Measurements from ENCODE around the gene CBR1. TPM values are rescaled to one million over a fixed set of nuclear protein-coding genes. Genes with fewer than 3 reads are reported as not detected.

The CBR1 gene
- total RNA-seq (10 to 100 TPM; 26.4 to 45.9 TPM), polyA plus RNA-seq (100 to 1,000 TPM in 1 of 2 donors, 10 to 100 TPM in 1; 82.6 to 178 TPM)
- long read RNA-seq, donor 1, transcript CBR1-201 (3 exons, 1,293 nt): major isoform, 103 of 105 reads
- long read RNA-seq, donor 1, partial matches to known transcripts: 0 of 105 reads
- long read RNA-seq, donor 1, other reads (novel, unspliced or antisense): 2 of 105 reads
- long read RNA-seq, donor 2, transcript CBR1-201 (3 exons, 1,293 nt): major isoform, 48 of 48 reads
- long read RNA-seq, donor 2, partial matches to known transcripts: 0 of 48 reads
- long read RNA-seq, donor 2, other reads (novel, unspliced or antisense): 0 of 48 reads

DNA sequence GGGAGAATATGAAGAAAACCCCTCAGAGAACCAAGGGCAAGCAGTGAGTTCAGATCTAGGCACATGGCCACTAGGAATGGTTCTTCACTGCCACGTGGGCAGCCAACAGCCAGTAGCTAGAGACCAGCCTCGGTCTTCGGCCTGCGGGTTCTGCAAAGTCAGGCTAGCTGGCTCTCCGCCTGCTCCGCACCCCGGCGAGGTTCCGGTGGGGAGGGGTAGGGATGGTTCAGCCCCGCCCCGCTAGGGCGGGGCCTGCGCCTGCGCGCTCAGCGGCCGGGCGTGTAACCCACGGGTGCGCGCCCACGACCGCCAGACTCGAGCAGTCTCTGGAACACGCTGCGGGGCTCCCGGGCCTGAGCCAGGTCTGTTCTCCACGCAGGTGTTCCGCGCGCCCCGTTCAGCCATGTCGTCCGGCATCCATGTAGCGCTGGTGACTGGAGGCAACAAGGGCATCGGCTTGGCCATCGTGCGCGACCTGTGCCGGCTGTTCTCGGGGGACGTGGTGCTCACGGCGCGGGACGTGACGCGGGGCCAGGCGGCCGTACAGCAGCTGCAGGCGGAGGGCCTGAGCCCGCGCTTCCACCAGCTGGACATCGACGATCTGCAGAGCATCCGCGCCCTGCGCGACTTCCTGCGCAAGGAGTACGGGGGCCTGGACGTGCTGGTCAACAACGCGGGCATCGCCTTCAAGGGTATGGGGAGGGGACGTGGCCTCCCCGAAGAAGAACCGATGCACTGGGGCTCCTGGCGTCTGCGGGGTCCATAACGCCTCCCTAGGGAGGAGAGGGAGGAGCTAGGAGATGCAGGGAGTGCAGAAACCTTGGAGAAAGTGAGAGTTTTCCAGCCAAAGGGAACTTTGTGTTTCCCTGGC, at the start of gene CBR1:
TSS of gene CBR1 (plus strand) at position 312 of the 871 bp plus-strand sequence. CDS start at position 404, 92 bp downstream.
- Histone ChIP-seq H3K27me3 (ENCODE audit: control insufficient read depth in 1 of 2, insufficient read depth in 2 of 2, low read length in 1 of 2) (no peaks in the 10 kb centered on the region), H3K4me3 (ENCODE audit: low read length in 2 of 2) (peak within 1 kb of the TSS; percentile 42 to 52), H3K4me1 (ENCODE audit: control insufficient read depth in 1 of 2, insufficient read depth in 2 of 2, low read length in 2 of 2) (peaks cover 0 to 2% of the 10 kb centered on the region in 2 donors), H3K9me3 (ENCODE audit: control insufficient read depth, low read length) (no peaks in the 10 kb centered on the region), H3K36me3 (ENCODE audit: control insufficient read depth in 1 of 2, insufficient read depth in 2 of 2, low read length in 1 of 2) (peaks cover 0 to 2% of the 10 kb centered on the region in 2 donors), H3K27ac (ENCODE audit: low read depth in 1 of 2, low read length in 2 of 2) (peak within 1 kb of the TSS; percentile 57 to 60)
- ATAC-seq (ENCODE audit: low FRiP score) (peak; percentile 99), DNase-seq (peak; percentile 98)
- intact Hi-C loops (cut with DNase I): no loop called here
- 0 to 1% methylated on average over 71 of the region's 71 CpGs for WGBS, 2 donors

DNA sequence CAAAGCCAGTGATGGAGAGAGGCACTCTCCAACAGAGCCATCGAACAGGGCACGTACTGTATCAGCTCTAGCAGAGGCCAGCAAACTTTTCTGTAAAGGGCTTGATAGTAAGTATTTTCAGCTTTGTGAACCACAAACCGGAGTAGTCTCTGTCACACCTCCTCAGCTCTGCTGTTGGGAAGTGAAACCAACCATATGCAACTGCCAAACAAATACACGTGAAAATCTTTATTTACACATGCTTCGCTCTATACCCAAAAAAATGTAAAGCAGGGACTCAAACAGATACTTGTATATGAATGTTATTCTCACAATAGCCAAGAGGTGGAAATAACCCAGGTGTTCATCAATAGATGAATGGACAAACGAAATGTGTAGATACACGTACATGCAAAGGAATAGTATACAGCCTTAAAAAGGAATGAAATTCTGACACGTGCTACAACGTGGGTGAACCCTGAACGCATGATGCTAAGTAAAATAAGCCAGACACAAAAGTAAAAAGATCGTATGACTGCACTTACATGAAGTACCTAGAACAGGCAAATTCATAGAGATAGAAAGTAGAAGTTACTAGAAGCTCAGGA, 48.5 kb upstream of the CBR1 start:
- no peak for ATAC-seq (ENCODE audit: low FRiP score)
- Histone ChIP-seq H3K27ac (ENCODE audit: low read depth in 1 of 2, low read length in 2 of 2) (no peak overlapping the region), H3K36me3 (ENCODE audit: control insufficient read depth in 1 of 2, insufficient read depth in 2 of 2, low read length in 1 of 2) (no peaks in the 10 kb centered on the region), H3K9me3 (ENCODE audit: control insufficient read depth, low read length) (no peaks in the 10 kb centered on the region), H3K27me3 (ENCODE audit: control insufficient read depth in 1 of 2, insufficient read depth in 2 of 2, low read length in 1 of 2) (peaks cover 0 to 2% of the 10 kb centered on the region in 2 donors), H3K4me1 (ENCODE audit: control insufficient read depth in 1 of 2, insufficient read depth in 2 of 2, low read length in 2 of 2) (no peaks in the 10 kb centered on the region), H3K4me3 (ENCODE audit: low read length in 2 of 2) (no peak overlapping the region)
- intact Hi-C loops (cut with DNase I): loop anchor here in 1 of 2 donors (10.0 kb wide), 2 partner anchors 1137 to 1277 kb away; no protein-coding TSS in a partner anchor
- no peak for DNase-seq
- WGBS, 2 donors: 96 to 97% methylated on average over 11 of the region's 11 CpGs

DNA sequence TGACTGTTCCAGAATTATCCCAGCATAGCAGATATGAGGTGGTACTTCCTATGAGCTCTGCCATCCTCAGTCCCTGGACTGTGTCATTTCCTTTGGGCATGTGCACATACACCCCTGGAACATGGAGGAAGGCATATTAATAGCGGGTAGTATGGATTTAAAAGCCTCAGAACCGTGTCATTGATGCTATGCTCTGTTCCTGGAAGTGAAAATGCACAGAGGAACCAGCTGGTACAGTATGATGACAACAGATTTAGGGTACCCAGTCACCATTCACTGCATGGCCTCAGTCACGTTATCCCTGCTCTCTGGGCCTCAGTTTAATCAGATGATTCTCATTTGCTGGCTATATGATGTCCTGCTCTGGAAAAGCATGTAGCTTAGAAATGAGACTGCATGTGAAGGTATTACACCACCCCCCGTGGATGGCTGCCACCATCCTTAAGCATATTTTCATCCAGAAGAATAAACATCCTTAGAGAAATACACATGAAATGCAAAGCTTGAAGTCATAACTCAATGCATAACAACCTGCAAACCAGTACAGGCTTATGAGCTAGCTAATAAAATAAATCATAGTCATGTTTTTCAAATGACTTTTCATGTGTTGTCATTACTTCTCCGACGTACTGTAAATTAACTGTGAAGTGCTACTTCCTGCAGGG, 47.3 kb upstream of the CBR1 start:
- H3K4me3 ChIP-seq (ENCODE audit: low read length in 2 of 2): no peak overlapping the region
- no peaks in the 10 kb centered on the region for H3K9me3 ChIP-seq (ENCODE audit: control insufficient read depth, low read length)
- ATAC-seq (ENCODE audit: low FRiP score): no peak
- no peaks in the 10 kb centered on the region for H3K36me3 ChIP-seq (ENCODE audit: control insufficient read depth in 1 of 2, insufficient read depth in 2 of 2, low read length in 1 of 2)
- no peak for DNase-seq
- intact Hi-C loops (cut with DNase I): loop anchor here in 1 of 2 donors (10.0 kb wide), 2 partner anchors 1138 to 1278 kb away; no protein-coding TSS in a partner anchor
- H3K4me1 ChIP-seq (ENCODE audit: control insufficient read depth in 1 of 2, insufficient read depth in 2 of 2, low read length in 2 of 2): no peaks in the 10 kb centered on the region
- 46 to 49% methylated on average over 6 of the region's 6 CpGs for WGBS, 2 donors
- no peak overlapping the region for H3K27ac ChIP-seq (ENCODE audit: low read depth in 1 of 2, low read length in 2 of 2)
- H3K27me3 ChIP-seq (ENCODE audit: control insufficient read depth in 1 of 2, insufficient read depth in 2 of 2, low read length in 1 of 2): peaks cover 0 to 2% of the 10 kb centered on the region in 2 donors

DNA sequence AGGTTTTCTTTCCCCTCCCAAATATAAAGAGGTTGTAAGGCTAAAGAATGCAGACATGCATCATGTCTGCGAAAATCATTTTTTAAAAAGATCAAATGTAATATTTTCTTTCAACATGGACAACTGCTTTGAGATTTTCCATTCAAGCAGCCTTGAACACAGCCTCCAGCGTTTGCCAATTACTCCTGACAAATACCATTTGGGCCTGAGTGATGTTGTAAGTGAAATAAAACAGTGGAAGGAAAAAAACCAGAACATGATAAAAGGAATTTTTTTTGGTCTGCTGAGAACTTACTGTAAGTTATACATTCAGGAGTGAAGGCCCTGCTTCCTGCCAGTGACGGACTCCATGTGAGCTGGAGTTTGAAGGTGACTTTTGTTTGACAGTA, 46.7 kb upstream of the CBR1 start:
- no peaks in the 10 kb centered on the region for H3K27me3 ChIP-seq (ENCODE audit: control insufficient read depth in 1 of 2, insufficient read depth in 2 of 2, low read length in 1 of 2)
- no peak overlapping the region for H3K4me3 ChIP-seq (ENCODE audit: low read length in 2 of 2)
- DNase-seq: no peak
- 54 to 58% methylated on average over 3 of the region's 3 CpGs for WGBS, 2 donors
- no peaks in the 10 kb centered on the region for H3K9me3 ChIP-seq (ENCODE audit: control insufficient read depth, low read length)
- H3K27ac ChIP-seq (ENCODE audit: low read depth in 1 of 2, low read length in 2 of 2): no peak overlapping the region
- H3K36me3 ChIP-seq (ENCODE audit: control insufficient read depth in 1 of 2, insufficient read depth in 2 of 2, low read length in 1 of 2): no peaks in the 10 kb centered on the region
- intact Hi-C loops (cut with DNase I): loop anchor here in 1 of 2 donors (10.0 kb wide), 2 partner anchors 1138 to 1278 kb away; no protein-coding TSS in a partner anchor
- H3K4me1 ChIP-seq (ENCODE audit: control insufficient read depth in 1 of 2, insufficient read depth in 2 of 2, low read length in 2 of 2): no peaks in the 10 kb centered on the region
- ATAC-seq (ENCODE audit: low FRiP score): no peak

DNA sequence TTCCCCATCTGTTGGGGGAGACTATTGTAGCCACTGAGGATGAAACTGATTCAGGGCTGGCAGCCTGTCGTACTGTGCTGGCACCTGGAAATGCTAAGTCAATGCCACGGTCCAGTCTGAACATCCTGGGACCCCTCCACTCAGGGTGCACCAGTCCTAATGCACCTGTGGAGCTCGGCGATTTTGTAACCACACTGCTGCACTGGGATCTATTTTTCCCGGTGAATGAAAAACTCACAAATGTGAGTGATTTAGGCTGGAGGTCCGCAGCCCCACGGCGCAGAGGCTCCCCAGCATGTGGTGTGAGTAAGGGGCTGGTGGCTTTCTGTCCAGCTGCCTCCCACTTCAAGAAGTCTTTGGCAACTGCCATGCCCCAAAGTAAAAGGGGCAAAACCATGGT, 45.0 kb upstream of the CBR1 start:
- no peak for DNase-seq
- intact Hi-C loops (cut with DNase I): loop anchor here (5.0 to 10.0 kb wide), 4 partner anchors 1140 to 1332 kb away; no protein-coding TSS in a partner anchor

DNA sequence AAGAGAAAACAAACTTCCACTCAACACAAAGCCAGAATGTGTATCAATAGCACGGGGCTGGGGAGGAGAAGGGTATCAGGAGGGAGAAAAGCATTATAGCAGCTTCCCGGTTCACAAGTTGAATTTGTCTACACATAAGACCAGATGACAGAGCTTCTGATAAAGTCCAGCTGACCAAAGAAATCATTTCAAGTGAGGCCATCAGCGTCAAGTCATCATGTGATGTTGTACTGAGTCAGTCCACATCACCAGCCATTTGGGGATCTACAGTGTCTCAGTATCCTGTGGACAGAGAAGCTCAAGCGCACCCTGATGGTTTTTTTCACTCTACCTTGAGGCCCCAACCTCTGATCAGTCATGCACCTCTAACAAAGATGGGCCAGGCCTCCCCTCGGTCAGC, 42.5 kb upstream of the CBR1 start:
- H3K9me3 ChIP-seq (ENCODE audit: control insufficient read depth, low read length): no peaks in the 10 kb centered on the region
- ATAC-seq (ENCODE audit: low FRiP score): no peak
- no peak overlapping the region for H3K4me3 ChIP-seq (ENCODE audit: low read length in 2 of 2)
- 88 to 91% methylated on average over 5 of the region's 5 CpGs for WGBS, 2 donors
- H3K4me1 ChIP-seq (ENCODE audit: control insufficient read depth in 1 of 2, insufficient read depth in 2 of 2, low read length in 2 of 2): no peaks in the 10 kb centered on the region
- H3K27me3 ChIP-seq (ENCODE audit: control insufficient read depth in 1 of 2, insufficient read depth in 2 of 2, low read length in 1 of 2): no peaks in the 10 kb centered on the region
- no peaks in the 10 kb centered on the region for H3K36me3 ChIP-seq (ENCODE audit: control insufficient read depth in 1 of 2, insufficient read depth in 2 of 2, low read length in 1 of 2)
- DNase-seq: no peak
- intact Hi-C loops (cut with DNase I): loop anchor here (5.0 to 10.0 kb wide), 4 partner anchors 1143 to 1335 kb away; no protein-coding TSS in a partner anchor
- no peak overlapping the region for H3K27ac ChIP-seq (ENCODE audit: low read depth in 1 of 2, low read length in 2 of 2)

More for the DNA sequence above, 45.0 kb upstream of the CBR1 start:
- Histone ChIP-seq H3K27ac (ENCODE audit: low read depth in 1 of 2, low read length in 2 of 2) (no peak overlapping the region), H3K36me3 (ENCODE audit: control insufficient read depth in 1 of 2, insufficient read depth in 2 of 2, low read length in 1 of 2) (no peaks in the 10 kb centered on the region), H3K4me3 (ENCODE audit: low read length in 2 of 2) (no peak overlapping the region), H3K4me1 (ENCODE audit: control insufficient read depth in 1 of 2, insufficient read depth in 2 of 2, low read length in 2 of 2) (no peaks in the 10 kb centered on the region), H3K9me3 (ENCODE audit: control insufficient read depth, low read length) (no peaks in the 10 kb centered on the region), H3K27me3 (ENCODE audit: control insufficient read depth in 1 of 2, insufficient read depth in 2 of 2, low read length in 1 of 2) (no peaks in the 10 kb centered on the region)
- no peak for ATAC-seq (ENCODE audit: low FRiP score)
- WGBS, 2 donors: 96% methylated on average over 8 of the region's 8 CpGs

DNA sequence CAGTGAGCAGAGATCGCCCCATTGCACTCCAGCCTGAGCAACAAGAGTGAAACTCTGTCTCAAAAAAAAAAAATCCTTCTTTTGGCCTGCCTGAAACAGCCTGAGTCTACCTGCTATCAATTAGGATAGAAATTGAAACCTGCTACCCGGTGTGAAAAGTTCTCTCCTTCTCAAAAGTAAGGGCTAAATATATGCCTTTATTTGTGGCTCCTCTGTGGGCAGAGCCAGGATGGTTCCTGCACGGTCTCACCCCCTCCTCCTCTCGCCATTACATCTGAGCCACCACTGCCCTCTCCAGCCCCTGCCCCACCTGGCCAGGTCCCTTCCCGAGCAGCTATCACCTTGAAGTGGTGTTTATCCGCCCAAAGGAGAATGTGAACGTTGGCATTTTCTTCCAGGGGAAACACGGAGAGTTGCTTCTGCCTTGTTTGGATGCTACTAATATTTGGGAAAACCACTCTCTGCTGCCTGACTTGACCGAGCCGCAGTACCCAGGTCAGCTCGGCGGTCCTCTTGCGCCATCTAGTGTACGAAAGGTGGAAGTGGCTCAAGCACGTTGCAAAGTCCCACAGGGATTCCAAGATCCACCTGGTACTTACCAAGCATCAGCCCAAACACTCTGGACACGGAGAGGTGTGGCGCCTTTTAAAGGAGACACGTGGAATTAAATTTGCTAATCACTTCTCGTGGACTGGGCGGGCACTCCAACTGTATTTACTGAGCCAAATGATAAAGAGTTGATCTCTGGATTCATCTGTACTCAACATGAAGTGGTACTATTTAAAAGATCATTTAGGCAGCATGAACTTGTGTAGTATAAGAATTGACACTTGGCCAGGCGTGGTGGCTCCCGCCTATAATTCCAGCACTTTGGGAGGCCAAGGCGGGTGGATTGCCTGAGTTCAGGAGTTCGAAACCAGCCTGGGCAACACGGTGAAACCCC, 41.4 kb upstream of the CBR1 start:
- intact Hi-C loops (cut with DNase I): loop anchor here (5.0 to 10.0 kb wide), 4 partner anchors 1144 to 1336 kb away; no protein-coding TSS in a partner anchor
- H3K4me3 ChIP-seq (ENCODE audit: low read length in 2 of 2): no peak overlapping the region
- ATAC-seq (ENCODE audit: low FRiP score): peak; percentile 89
- WGBS, 2 donors: 24 to 25% methylated on average over 25 of the region's 25 CpGs
- no peaks in the 10 kb centered on the region for H3K36me3 ChIP-seq (ENCODE audit: control insufficient read depth in 1 of 2, insufficient read depth in 2 of 2, low read length in 1 of 2)
- no peaks in the 10 kb centered on the region for H3K4me1 ChIP-seq (ENCODE audit: control insufficient read depth in 1 of 2, insufficient read depth in 2 of 2, low read length in 2 of 2)
- no peaks in the 10 kb centered on the region for H3K9me3 ChIP-seq (ENCODE audit: control insufficient read depth, low read length)
- no peaks in the 10 kb centered on the region for H3K27me3 ChIP-seq (ENCODE audit: control insufficient read depth in 1 of 2, insufficient read depth in 2 of 2, low read length in 1 of 2)
- peak; percentile 74 to 85 for DNase-seq
- H3K27ac ChIP-seq (ENCODE audit: low read depth in 1 of 2, low read length in 2 of 2): no peak overlapping the region

Measured in aorta (tissue), 5 donors.